GM11168 (cell line): ENCODE measurements around the gene TTLL4.

Source experiments
- in situ Hi-C: fragments of 300-500 bp; cut with MboI; formaldehyde crosslinking; loops from one replicate; pipeline ENCODE4 v1.12.0; 2022; ENCODE audit warnings: low sequenced_read_pairs; ENCODE audit not compliant: unreplicated experiment

TTLL4 gene

GRCh38 chr2:218710334-218710686 lies 325 bp upstream of the TTLL4 start:
- in situ Hi-C loops, result no loop called here

GRCh38 chr2:218711550-218711929 lies 905 bp downstream of the TTLL4 start:
- in situ Hi-C loops, result no loop called here

GRCh38 chr2:218713922-218714321 lies 3.3 kb downstream of the TTLL4 start:
- in situ Hi-C loops, result no loop called here

- in situ Hi-C loops, result no loop called here
These were observed 5.4 kb downstream of the TTLL4 start for GRCh38 chr2:218716070-218716469.

- in situ Hi-C loops, result no loop called here
These were observed 6.6 kb downstream of the TTLL4 start for GRCh38 chr2:218717262-218717661.

- in situ Hi-C loops, result no loop called here
These were observed 7.4 kb downstream of the TTLL4 start for GRCh38 chr2:218718058-218718457.

- in situ Hi-C loops, result no loop called here
These were observed 8.8 kb downstream of the TTLL4 start for GRCh38 chr2:218719457-218719856.

GRCh38 chr2:218720048-218721041 lies 9.7 kb downstream of the TTLL4 start:
- in situ Hi-C loops, result no loop called here

- in situ Hi-C loops, result no loop called here
These were observed 10.9 kb downstream of the TTLL4 start for GRCh38 chr2:218721488-218721887.

- in situ Hi-C loops, result no loop called here
These were observed 11.3 kb downstream of the TTLL4 start for GRCh38 chr2:218721934-218722333.

- in situ Hi-C loops, result no loop called here
These were observed 11.8 kb downstream of the TTLL4 start for GRCh38 chr2:218722419-218722818.

GRCh38 chr2:218722876-218723785 lies 12.5 kb downstream of the TTLL4 start:
- in situ Hi-C loops, result no loop called here

- in situ Hi-C loops, result no loop called here
These were observed 15.5 kb downstream of the TTLL4 start for GRCh38 chr2:218726004-218726574.

GRCh38 chr2:218727502-218728165 lies 17.0 kb downstream of the TTLL4 start:
- in situ Hi-C loops, result no loop called here

- in situ Hi-C loops, result no loop called here
These were observed 19.0 kb downstream of the TTLL4 start for GRCh38 chr2:218729640-218730039.

- in situ Hi-C loops, result no loop called here
These were observed 21.6 kb downstream of the TTLL4 start for GRCh38 chr2:218732052-218732760.

GRCh38 chr2:218732761-218733158 lies 22.1 kb downstream of the TTLL4 start:
- in situ Hi-C loops, result no loop called here

- in situ Hi-C loops, result no loop called here
These were observed 22.8 kb downstream of the TTLL4 start for GRCh38 chr2:218733171-218734021.
